K562 (cell line): ENCODE data around the gene MAML3. TPM values are rescaled to one million over a fixed set of nuclear protein-coding genes. Genes with fewer than 3 reads are reported as not detected.

ENCODE experiments used
- ATAC-seq: fragments of 200-7000 bp; cut with Tn5 transposase; 3 replicates; pipeline ENCODE4 v1.9.1; 2020; ENCODE audit warnings: moderate library complexity
- BruUV-seq: library from RNA; stranded (reverse); fragments of 400-500 nt; replicated peaks from 2 replicates; lab custom pipeline; 2021; lab: Mats Ljungman, UMichigan
- CTCF ChIA-PET: fragments of 300-600 bp; formaldehyde crosslinking; extraction: SDS; loops from one replicate; lab custom pipeline; 2021; ENCODE audit warnings: low intra/inter-chr PET ratio; lab: Yijun Ruan, JAX
- POLR2A ChIA-PET: fragments of 300-600, 350-650 bp; sonication (Branson Sonifier 250); formaldehyde crosslinking; extraction: SDS; loops from one replicate; lab custom pipeline; 2021; ENCODE audit warnings: antibody characterized with exemption, inconsistent platforms; lab: Yijun Ruan, JAX
- DNase-seq, 4 experiments: peaks; one replicate each; pipeline versions ENCODE4 v3.0.0 to v3.0.0-alpha.2; 2011 to 2018; ENCODE audit warnings: low spot score in 3 of 4, mixed read lengths in 3 of 4; ENCODE audit errors: extremely low read depth in 1 of 4
- FAIRE-seq: peaks from 2 replicates; lab custom pipeline; 2011; peaks lifted over from hg19 to GRCh38; lab: Jason Lieb, UNC
- H2AFZ ChIP-seq: 2 replicates; pipeline ENCODE4 v1.6.0; 2011; ENCODE audit warnings: low read depth, low read length, control low read depth, inconsistent platforms
- H3K27ac ChIP-seq: fragments of 200-600 bp; 3 replicates; pipeline ENCODE4 v1.8.0; 2011; ENCODE audit warnings: low read depth, mild to moderate bottlenecking, control low read depth, inconsistent platforms, low read length, moderate library complexity, mixed read lengths; ENCODE audit errors: extremely low read depth
- H3K27me3 ChIP-seq, 2 experiments: fragments of 300-600 bp in 1 of 2; 2 replicates in 1 of 2; 3 replicates in 1 of 2; pipeline versions ENCODE4 v1.6.0 to v1.8.0; 2011; ENCODE audit warnings: inconsistent platforms in 2 of 2, low read length in 2 of 2, mild to moderate bottlenecking in 1 of 2, mixed read lengths in 1 of 2, moderate library complexity in 1 of 2; ENCODE audit not compliant: control insufficient read depth in 2 of 2, insufficient read depth in 2 of 2
- H3K36me3 ChIP-seq: fragments of 300-600 bp; 3 replicates; pipeline ENCODE4 v1.8.0; 2011; ENCODE audit warnings: mild to moderate bottlenecking, low read length, inconsistent platforms; ENCODE audit not compliant: control insufficient read depth, insufficient read depth
- H3K4me1 ChIP-seq, 2 experiments: fragments of 200-600 bp in 1 of 2; replicated peaks in 1 of 2; 2 replicates in 1 of 2; 3 replicates in 1 of 2; pipeline versions ENCODE4 v1.5.1 to v1.8.0; 2011; ENCODE audit warnings: inconsistent platforms in 2 of 2, low read length in 2 of 2, mild to moderate bottlenecking in 1 of 2, mixed read lengths in 1 of 2, moderate library complexity in 1 of 2; ENCODE audit not compliant: control insufficient read depth in 2 of 2, insufficient read depth in 2 of 2
- H3K4me2 ChIP-seq: 2 replicates; pipeline ENCODE4 v1.6.1; 2011; ENCODE audit warnings: low read length, control low read depth, inconsistent platforms, mixed read lengths; ENCODE audit not compliant: insufficient read depth
- H3K4me3 ChIP-seq: fragments of 200-600 bp; sonication (generic), shearing (Covaris generic); 2 replicates; pipeline ENCODE4 v1.5.1; 2016; ENCODE audit warnings: control low read depth, inconsistent platforms
- H3K79me2 ChIP-seq: fragments of 200-600 bp; 3 replicates; pipeline ENCODE4 v1.8.0; 2011; ENCODE audit warnings: low read length, inconsistent platforms; ENCODE audit not compliant: control insufficient read depth, insufficient read depth
- H3K9ac ChIP-seq, 2 experiments: 2 replicates each; pipeline versions ENCODE4 v1.6.0 to v1.6.1; 2011; ENCODE audit warnings: low read depth in 2 of 2, low read length in 2 of 2, control low read depth in 1 of 2, inconsistent platforms in 1 of 2, mild to moderate bottlenecking in 1 of 2, mixed read lengths in 1 of 2; ENCODE audit not compliant: insufficient read depth in 1 of 2
- H3K9me1 ChIP-seq: one replicate; pipeline ENCODE4 v1.6.0; 2011; ENCODE audit warnings: inconsistent platforms, mild to moderate bottlenecking, low read length, moderate library complexity; ENCODE audit not compliant: control insufficient read depth, insufficient read depth
- H3K9me3 ChIP-seq: replicated peaks from 2 replicates; pipeline ENCODE4 v1.5.1; 2011; ENCODE audit warnings: low read depth, low read length, inconsistent platforms; ENCODE audit not compliant: control insufficient read depth, insufficient read depth
- H4K20me1 ChIP-seq: replicated peaks from 2 replicates; pipeline ENCODE4 v1.6.1; 2011; ENCODE audit warnings: low read length, inconsistent platforms, mixed read lengths; ENCODE audit not compliant: control insufficient read depth, insufficient read depth
- EZH2 ChIP-seq: IDR thresholded peaks from 2 replicates; pipeline ENCODE4 v1.6.1; 2012; ENCODE audit warnings: low read depth, mild to moderate bottlenecking, inconsistent platforms, low read length, borderline replicate concordance
- HNRNPK ChIP-seq: fragments of 200-400 bp; formaldehyde crosslinking; IDR thresholded peaks from one replicate; pipeline ENCODE4 v1.6.1; 2018; ENCODE audit warnings: mild to moderate bottlenecking, low read depth, low read length; ENCODE audit not compliant: poor library complexity, severe bottlenecking
- LCOR ChIP-seq: sonication (generic); formaldehyde crosslinking; IDR thresholded peaks from 2 replicates; pipeline ENCODE4 v1.8.0; 2022; ENCODE audit warnings: mild to moderate bottlenecking, missing genetic modification reagents
- NBN ChIP-seq: fragments of 450-650 bp; IDR thresholded peaks from 2 replicates; pipeline ENCODE4 v1.6.1; 2016; ENCODE audit warnings: low read depth, mild to moderate bottlenecking
- RBM34 ChIP-seq: fragments of 200-400 bp; formaldehyde crosslinking; IDR thresholded peaks from 2 replicates; pipeline ENCODE4 v1.6.1; 2018; ENCODE audit warnings: low read length, borderline replicate concordance; ENCODE audit not compliant: insufficient read depth
- ZBTB17 ChIP-seq: fragments of 450-650 bp; formaldehyde crosslinking; IDR thresholded peaks from 2 replicates; pipeline ENCODE4 v1.4.0; 2020; ENCODE audit warnings: mild to moderate bottlenecking
- ZNF316 ChIP-seq: fragments of 450-650 bp; IDR thresholded peaks from 2 replicates; pipeline ENCODE4 v1.6.1; 2016
- ZNF77 ChIP-seq: fragments of 250-450 bp; sonication (Bioruptor Pico); IDR thresholded peaks from 2 replicates; pipeline ENCODE4 v1.5.0; 2020
- ZNF830 ChIP-seq: fragments of 250-450 bp; sonication (Bioruptor Pico); IDR thresholded peaks from 2 replicates; pipeline ENCODE4 v1.5.0; 2021; ENCODE audit warnings: mild to moderate bottlenecking
- WGBS: fragments of 100-300 bp; shearing (Covaris generic); methylation state at CpG from one replicate; pipeline ENCODE4 v1.1.6; 2016; ENCODE audit warnings: low coverage, mixed read lengths; ENCODE audit not compliant: insufficient coverage; ENCODE audit errors: missing lambda C conversion rate; 5-methylcytosine and 5-hydroxymethylcytosine counted together
- in situ Hi-C: fragments of 300-500 bp; cut with MboI; formaldehyde crosslinking; loops from 4 replicates; pipeline ENCODE4 v1.15.0; 2018; ENCODE audit warnings: inconsistent platforms, mixed read lengths
- intact Hi-C: fragments of 100-400 bp; cut with micrococcal nuclease; formaldehyde crosslinking; loops from 2 replicates; pipeline ENCODE4 v1.14.2; 2022
- polyA plus RNA-seq, 8 experiments: library from polyadenylated mRNA; depleted of rRNA in 4 of 8; stranded (reverse) in 5 of 8; unstranded in 3 of 8; fragments of >200 nt; fragmentation: Nextera tagmentation in 2 of 8; fragmentation: Illumina TruSeq in 1 of 8; extraction: Ambion mirVana in 2 of 8; extraction: Trizol in 1 of 8; gene quantifications; 2 replicates each; pipeline versions ENCODE4 v1.2.1 to v1.2.3, GENCODE V29; 2011 to 2014; ENCODE audit warnings: inconsistent platforms in 1 of 8, missing spikeins in 1 of 8
- total RNA-seq, 7 experiments: library from RNA; depleted of rRNA in 6 of 7; stranded (reverse); fragments of >200 nt in 6 of 7; fragmentation: Illumina TruSeq in 2 of 7; extraction: Trizol in 2 of 7; gene quantifications; 2 replicates each; pipeline versions ENCODE4 v1.2.1 to v1.2.3, GENCODE V29; 2011 to 2021; ENCODE audit warnings: low replicate concordance in 1 of 7

MAML3 gene
- total and polyA plus RNA-seq, 9 of the 15 experiments (the other 6 are each of a cell fraction or from before 2014, with no cell fraction given) = 0.01 to 0.55 (median 0.25) TPM

DNA sequence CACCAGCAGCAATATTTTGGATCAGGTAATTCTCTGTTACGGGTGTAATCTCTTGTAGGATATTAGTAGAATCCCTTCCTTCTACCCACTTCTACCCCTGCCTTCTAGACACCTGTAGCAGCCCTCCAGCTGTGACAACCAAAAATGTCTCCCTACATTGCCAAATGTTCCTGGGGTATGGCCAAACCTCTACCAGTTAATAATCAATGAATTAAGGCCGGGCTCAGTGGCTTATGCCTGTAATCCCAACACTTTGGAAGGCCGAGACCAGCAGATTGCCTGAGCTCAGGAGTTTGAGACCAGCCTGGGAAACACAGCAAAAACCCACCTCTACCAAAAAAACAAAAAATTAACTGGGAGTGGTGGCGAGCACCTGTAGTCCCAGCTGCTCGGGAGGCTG is 9.9 kb downstream of the MAML3 start:
- H3K79me2 ChIP-seq = no peaks in the 10 kb centered on the region
- H3K36me3 ChIP-seq = no peaks in the 10 kb centered on the region
- ATAC-seq (no peak), DNase-seq (no peak), FAIRE-seq (no peak)
- no TSS peak for BruUV-seq
- ChIA-PET POLR2A (no interaction called here), CTCF (no interaction called here)
- H2AFZ ChIP-seq = no peak overlapping the region
- no peaks in the 10 kb centered on the region for H3K9me3 ChIP-seq
- H3K27me3 ChIP-seq = peaks cover 6 to 13% of the 10 kb centered on the region in 2 experiments; a peak in 3 of 5 replicates
- WGBS = 2% methylated on average over 5 of the region's 5 CpGs
- intact Hi-C loops (no loop called here), in situ Hi-C loops (no loop called here)
- no peak overlapping the region for H3K4me3 ChIP-seq
- H3K27ac ChIP-seq = no peak overlapping the region
- H4K20me1 ChIP-seq = no peaks in the 10 kb centered on the region
- H3K9ac ChIP-seq = no peak overlapping the region
- no peak overlapping the region for H3K4me2 ChIP-seq
- no peak for TF ChIP-seq EZH2
- no peak for TF ChIP-seq LCOR (CRISPR knock-in tag)
- no peak for TF ChIP-seq ZNF77
- TF ChIP-seq ZNF316 = no peak
- no peak for TF ChIP-seq NBN
- no peak for TF ChIP-seq ZNF830 (CRISPR knock-in tag)
- TF ChIP-seq ZBTB17 = no peak
- no peaks in the 10 kb centered on the region for H3K9me1 ChIP-seq
- no peaks in the 10 kb centered on the region for H3K4me1 ChIP-seq

DNA sequence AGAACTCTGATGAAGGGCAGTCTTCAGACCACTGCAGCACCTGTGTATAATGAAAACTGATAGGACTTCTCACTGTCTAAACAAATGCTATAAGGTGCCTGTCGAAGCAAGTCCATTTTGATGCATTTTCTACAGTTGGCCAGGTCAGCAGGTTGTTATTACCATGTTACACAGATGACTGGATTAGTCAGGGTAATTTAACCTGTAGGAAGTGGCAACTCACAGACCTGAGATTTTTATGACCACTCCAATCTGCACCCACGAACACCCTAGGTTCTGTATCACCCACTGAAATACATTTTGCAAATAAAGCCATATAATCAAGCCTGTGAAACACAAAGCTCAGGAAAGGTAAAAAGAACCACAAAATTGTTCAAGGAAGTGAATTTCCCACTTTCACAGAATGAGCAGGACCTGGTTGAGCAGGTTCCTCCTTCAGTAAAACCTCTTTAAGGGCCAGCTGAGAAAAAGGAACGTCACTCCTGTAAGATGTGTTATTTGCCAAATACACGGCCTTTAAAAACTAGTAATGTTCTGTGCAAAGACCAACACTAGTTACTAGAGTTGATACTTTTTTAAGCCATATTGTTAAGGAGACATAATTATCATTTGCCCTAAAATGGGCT is 12.7 kb downstream of the MAML3 start:
- TF ChIP-seq RBM34 = no peak
- no peak for TF ChIP-seq HNRNPK
- no peak for DNase-seq
- ATAC-seq = no peak
- no peaks in the 10 kb centered on the region for H3K9me1 ChIP-seq
- ChIA-PET POLR2A (no interaction called here), CTCF (no interaction called here)
- H3K9me3 ChIP-seq = no peaks in the 10 kb centered on the region
- no peak overlapping the region for H2AFZ ChIP-seq
- no TSS peak for BruUV-seq
- H4K20me1 ChIP-seq = no peaks in the 10 kb centered on the region
- H3K4me1 ChIP-seq = no peaks in the 10 kb centered on the region
- no peak overlapping the region for H3K4me2 ChIP-seq
- H3K27ac ChIP-seq = no peak overlapping the region
- intact Hi-C loops = no loop called here
- H3K9ac ChIP-seq = no peak overlapping the region
- FAIRE-seq = no peak
- peaks cover 3 to 12% of the 10 kb centered on the region in 2 experiments; a peak in 2 of 5 replicates for H3K27me3 ChIP-seq
- no peak overlapping the region for H3K4me3 ChIP-seq
- no peaks in the 10 kb centered on the region for H3K79me2 ChIP-seq
- 3% methylated on average over 4 of the region's 4 CpGs for WGBS
- H3K36me3 ChIP-seq = no peaks in the 10 kb centered on the region
- in situ Hi-C loops = no loop called here
